Measurements from ENCODE around the gene DPY19L1.
"Not testable (repeated sequence)": the region's sequence is repeated elsewhere in the genome, so short reads cannot be mapped to it uniquely, and the experiment has no call there.

The DPY19L1 gene

DNA sequence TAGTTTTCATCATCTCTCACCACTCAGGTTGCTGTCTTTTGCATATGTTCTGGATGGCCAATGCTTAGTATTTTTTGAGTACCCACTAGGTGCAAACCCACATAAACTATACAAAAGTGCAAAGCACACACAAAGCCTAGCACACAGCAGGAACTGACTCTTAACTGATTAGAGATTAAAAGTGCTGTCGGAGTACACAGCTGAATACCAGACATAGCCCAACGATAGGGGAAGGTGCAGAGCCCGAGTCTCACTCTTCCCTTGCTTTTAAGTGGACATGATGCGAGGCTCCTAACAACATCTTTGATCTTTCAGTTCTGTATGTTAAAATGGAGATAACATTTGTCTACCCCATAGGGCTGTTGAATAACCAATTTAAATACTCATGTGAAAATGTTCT, 90.8 kb downstream of the DPY19L1 start:
- no peak overlapping the region for H3K4me3 ChIP-seq (ENCODE audit: low read depth, low read length)
- TF ChIP-seq, protein P1, sequence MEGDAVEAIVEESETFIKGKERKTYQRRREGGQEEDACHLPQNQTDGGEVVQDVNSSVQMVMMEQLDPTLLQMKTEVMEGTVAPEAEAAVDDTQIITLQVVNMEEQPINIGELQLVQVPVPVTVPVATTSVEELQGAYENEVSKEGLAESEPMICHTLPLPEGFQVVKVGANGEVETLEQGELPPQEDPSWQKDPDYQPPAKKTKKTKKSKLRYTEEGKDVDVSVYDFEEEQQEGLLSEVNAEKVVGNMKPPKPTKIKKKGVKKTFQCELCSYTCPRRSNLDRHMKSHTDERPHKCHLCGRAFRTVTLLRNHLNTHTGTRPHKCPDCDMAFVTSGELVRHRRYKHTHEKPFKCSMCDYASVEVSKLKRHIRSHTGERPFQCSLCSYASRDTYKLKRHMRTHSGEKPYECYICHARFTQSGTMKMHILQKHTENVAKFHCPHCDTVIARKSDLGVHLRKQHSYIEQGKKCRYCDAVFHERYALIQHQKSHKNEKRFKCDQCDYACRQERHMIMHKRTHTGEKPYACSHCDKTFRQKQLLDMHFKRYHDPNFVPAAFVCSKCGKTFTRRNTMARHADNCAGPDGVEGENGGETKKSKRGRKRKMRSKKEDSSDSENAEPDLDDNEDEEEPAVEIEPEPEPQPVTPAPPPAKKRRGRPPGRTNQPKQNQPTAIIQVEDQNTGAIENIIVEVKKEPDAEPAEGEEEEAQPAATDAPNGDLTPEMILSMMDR (IDR thresholded peaks at IDR 0.05; ENCODE audit: insufficient read depth, low read depth, low read length, missing control alignments), result no peak
- no peak for DNase-seq (ENCODE audit: low read depth)

DNA sequence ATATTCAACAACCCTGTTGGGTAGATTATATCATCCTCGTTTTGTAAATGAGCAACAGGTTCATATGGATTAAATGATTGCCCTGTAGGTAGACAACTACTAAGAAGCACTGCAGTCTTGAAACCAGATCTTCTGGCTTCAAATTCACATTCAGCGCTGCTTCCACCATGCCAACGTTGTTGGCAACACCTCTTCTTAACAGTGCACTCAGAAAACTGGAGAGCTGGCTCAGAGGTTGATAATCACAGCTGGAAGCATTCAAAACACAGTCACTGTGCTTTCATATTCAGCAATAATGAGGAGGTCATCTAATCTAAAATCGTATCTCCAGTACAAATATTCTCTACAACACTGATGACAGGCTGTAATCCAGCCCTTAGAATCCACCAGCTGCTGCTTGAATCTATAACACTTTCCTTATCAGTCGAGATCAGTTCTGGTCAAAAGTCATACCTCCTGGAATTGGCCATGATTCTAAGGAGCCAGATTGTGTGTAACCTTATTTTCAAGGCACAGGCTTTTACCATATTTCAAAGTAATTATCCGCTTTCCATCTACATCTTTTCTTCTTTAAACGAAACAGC, 91.3 kb downstream of the DPY19L1 start:
- not testable (repeated sequence) for H3K4me3 ChIP-seq (ENCODE audit: low read depth, low read length); DNase-seq (ENCODE audit: low read depth)

DNA sequence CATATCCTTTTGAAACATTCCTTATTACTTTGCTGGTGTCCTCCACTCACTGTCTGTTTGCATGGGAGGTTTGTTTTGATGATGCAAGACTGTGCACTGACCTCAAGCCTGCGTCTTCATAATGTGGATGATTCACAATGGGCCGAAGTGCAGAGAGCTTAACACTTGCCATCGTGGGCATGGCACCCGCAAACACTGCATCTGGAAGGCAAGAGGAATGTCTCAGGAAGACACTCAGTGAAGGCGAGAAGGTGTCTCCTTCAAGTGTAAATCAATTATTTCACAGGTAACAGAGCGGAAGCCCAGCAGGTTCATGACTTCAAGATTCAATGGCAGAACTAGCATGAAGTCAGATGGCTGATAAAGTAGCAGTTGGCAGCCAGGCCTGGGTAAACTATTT, 98.1 kb downstream of the DPY19L1 start:
- DNase-seq (ENCODE audit: low read depth), result no peak
- TF ChIP-seq, protein P1 (IDR thresholded peaks at IDR 0.05; ENCODE audit: insufficient read depth, low read depth, low read length, missing control alignments), result no peak

DNA sequence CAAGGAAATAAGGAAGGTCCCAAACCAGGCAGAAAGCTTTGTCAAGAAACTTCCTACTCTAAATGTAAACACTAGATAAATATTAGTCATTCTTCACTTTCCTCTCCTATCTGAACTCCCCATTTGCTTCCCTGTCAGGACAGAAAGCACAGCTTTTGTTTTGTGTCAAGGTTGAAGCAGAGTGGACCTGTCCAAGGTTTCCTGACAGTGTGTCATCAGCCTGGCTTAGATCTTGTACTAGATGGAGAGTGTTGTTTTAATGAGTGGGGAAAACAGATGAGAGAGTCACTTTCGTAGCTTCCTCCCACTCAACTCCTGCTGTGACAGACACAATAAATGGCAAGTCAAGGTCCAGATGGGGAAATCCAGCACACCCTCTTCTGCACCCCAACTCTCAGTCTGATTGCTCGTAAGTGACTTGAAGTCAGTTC, 101.5 kb downstream of the DPY19L1 start:
- H3K4me3 ChIP-seq (ENCODE audit: low read depth, low read length); DNase-seq (ENCODE audit: low read depth): not testable (repeated sequence)

More for the DNA sequence above, 98.1 kb downstream of the DPY19L1 start:
- no peak overlapping the region for H3K4me3 ChIP-seq (ENCODE audit: low read depth, low read length)

DNA sequence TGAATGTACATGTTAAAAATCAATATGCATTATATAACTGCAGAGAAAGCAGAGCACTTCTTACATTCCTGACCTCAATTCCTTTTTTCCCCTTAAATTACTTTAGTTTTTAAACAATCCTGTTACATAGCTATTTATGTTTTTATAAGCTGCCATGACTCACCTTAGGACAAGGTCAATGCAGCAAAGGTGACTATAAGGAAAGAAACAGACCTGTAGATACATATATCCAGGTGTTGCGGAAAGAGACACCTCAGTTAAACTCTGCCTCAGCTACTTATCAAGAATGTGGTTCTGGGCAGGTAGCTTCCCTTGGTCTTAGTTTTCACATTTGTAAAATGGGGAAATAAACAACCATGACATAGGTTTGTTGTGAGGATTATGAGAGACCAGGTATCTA, 105.5 kb downstream of the DPY19L1 start:
- no peak for DNase-seq (ENCODE audit: low read depth)
- no peak overlapping the region for H3K4me3 ChIP-seq (ENCODE audit: low read depth, low read length)
- TF ChIP-seq, protein P1 (IDR thresholded peaks at IDR 0.05; ENCODE audit: insufficient read depth, low read depth, low read length, missing control alignments), result no peak

DNA sequence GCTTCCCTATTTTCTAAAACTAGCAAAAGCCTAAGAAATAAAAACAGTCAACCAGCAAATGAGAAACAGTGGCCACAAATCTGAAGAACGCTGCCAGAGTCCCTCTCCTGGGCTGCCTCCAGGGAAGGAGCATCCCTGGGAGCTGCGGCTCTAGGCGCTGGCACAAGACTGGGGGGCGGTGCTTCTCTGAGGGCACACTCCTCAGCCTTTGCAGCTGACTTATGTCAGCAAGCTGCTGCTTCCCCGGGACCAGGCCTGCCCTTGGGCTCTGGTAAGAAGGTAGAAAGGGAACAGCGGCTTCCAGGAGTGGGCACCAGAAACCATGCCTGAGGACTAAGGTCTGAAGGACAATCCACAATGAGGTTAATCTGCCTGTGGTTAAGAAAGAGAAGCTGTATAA, 107.5 kb downstream of the DPY19L1 start:
- not testable (repeated sequence) for H3K4me3 ChIP-seq (ENCODE audit: low read depth, low read length); DNase-seq (ENCODE audit: low read depth)

DNA sequence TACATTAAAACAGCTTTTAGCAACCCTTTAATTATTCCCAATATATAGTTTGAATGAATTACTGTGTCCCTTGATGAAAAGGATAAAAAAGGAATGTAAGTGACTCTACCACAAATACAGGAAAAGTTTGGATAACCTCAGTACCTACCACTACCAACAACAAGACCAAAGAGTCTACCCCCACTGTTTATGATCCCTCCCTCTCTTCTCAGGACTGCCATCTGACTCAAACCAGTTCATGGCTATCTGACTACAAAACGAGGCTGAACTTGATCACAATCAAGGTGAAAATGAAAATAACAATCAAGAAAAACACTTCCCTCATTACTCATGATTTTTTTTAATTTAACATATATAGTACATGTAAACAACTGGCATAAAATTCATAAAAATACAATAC, 108.7 kb downstream of the DPY19L1 start:
- no peak overlapping the region for H3K4me3 ChIP-seq (ENCODE audit: low read depth, low read length)
- DNase-seq (ENCODE audit: low read depth), result no peak
- TF ChIP-seq, protein P1 (IDR thresholded peaks at IDR 0.05; ENCODE audit: insufficient read depth, low read depth, low read length, missing control alignments), result no peak

DNA sequence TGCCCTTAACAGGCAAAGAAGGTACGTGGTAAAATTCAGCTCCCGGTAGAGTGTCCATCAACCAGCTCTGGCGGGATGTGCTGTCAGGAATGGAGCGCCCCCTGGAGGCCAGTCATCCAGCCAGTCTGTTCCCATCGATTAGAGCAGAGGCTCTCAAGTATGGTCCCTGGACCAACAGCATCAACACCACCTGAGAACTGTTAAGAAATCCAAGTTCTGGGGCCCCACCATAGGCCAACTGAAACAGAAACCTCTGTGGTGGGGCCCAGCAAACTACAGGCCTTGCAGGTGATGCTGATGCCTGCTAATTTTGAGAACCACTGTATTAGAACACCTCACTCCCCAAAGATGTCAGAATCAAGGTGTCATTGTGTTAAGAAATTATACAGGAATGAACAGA, 109.2 kb downstream of the DPY19L1 start:
- TF ChIP-seq, protein P1 (IDR thresholded peaks at IDR 0.05; ENCODE audit: insufficient read depth, low read depth, low read length, missing control alignments), result peak; percentile 52
- peak; percentile 57 for DNase-seq (ENCODE audit: low read depth)
- no peak overlapping the region for H3K4me3 ChIP-seq (ENCODE audit: low read depth, low read length)

DNA sequence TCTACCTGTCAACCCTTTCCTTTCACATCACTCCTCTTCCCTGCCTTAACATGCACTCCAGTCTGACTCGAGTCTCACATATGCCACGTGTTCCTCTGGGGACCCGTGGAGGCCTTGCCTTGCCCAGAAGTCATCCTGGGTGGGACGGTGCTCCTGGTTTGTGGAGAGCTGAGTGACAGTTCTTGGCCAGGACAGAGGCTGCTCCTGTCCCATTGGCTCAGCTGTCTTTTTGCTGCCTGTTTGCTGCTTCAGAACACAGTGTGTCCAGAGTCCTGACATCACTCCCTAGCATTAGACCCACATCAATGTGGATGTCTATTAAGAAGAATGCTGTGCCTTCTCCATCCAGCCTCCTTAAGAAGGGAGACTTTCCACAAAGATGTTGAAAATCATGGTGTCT, 116.8 kb downstream of the DPY19L1 start:
- not testable (repeated sequence) for H3K4me3 ChIP-seq (ENCODE audit: low read depth, low read length)

DNA sequence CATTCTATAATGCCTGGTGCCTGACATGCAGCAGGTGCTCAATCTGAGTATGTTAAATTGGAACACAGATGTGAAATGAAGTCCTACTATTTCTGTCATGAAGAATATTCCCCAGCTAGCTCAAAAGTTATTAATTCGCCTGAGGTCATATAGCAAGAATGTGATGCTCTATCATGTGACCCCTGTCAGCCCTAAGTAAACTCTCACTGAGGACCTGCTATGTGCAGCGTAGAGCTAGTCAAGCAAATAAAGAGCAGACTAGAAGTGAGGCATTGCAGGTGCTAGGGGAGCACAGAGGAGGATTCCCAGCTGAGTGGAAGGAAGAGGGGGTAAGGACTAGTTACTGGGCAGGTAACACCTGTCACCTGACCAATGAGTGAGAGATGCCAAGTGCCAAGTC, 118.2 kb downstream of the DPY19L1 start:
- not testable (repeated sequence) for DNase-seq (ENCODE audit: low read depth); H3K4me3 ChIP-seq (ENCODE audit: low read depth, low read length)

More for the DNA sequence above, 116.8 kb downstream of the DPY19L1 start:
- DNase-seq (ENCODE audit: low read depth), result not testable (repeated sequence)

DNA sequence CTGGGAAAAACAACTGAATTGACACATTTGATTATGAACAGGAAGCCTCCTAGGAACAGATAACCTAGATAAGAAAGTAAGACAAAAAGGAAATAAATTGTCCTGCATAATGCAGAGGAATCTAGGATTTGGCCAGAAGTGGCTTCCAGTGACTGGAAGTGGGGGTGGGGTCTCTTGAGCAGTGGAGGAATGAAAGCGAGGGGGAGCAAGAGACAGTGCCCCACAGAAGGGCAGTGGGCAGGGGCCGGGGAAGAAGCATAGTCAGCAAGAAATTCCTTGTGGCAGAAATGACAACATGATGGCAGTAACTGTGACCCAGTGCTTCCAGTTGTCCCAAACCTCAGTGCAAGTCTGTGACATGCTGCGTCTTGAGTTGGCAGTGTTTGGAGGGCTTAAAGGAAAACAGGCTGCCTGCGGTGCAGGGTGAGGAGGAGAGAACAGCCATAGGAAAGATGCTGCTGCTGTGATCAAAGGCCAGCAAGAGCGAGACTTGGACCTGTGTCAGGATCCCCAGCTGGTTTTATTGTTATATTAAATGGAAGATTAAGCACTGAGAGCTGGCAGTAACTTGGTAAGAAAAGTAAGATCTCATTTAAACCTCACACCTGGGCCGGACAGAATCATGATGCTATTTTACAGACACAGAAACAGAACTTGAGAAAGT, 119.0 kb downstream of the DPY19L1 start:
- not testable (repeated sequence) for DNase-seq (ENCODE audit: low read depth); H3K4me3 ChIP-seq (ENCODE audit: low read depth, low read length)

DNA sequence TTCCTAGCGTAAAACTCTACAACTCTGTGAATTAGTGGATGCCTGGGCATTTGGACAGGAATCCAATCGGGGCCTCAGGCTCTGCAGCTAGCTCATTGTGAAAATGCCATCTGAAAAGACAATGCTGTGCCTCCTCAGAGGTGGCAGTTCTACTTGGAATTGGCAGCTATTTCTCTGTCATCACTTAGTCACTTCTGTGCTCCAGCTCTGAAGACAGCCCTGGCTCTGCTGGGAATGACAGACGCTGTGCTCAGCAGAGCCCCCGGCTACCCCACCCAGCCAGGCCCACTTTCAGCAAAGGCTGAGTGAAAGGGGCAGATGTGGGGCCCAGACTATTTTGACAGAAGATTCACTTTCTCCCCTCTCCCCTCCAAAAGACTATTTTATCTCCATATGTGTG, 119.8 kb downstream of the DPY19L1 start:
- H3K4me3 ChIP-seq (ENCODE audit: low read depth, low read length); DNase-seq (ENCODE audit: low read depth): not testable (repeated sequence)
